Breast epithelium (tissue), 3 donors: ENCODE data around the gene DENND5B.

Experiments
- POLR2A ChIP-seq: fragments of 450-650 bp; IDR thresholded peaks from one replicate; pipeline ENCODE4 v1.6.1; 2016; ENCODE audit warnings: antibody characterized with exemption, mild to moderate bottlenecking, moderate library complexity
- TF ChIP-seq, protein P1 (sequence below), 3 donors: fragments of 450-650 bp; IDR thresholded peaks; one replicate each; pipeline ENCODE4 v1.5.1; 2016 to 2017; ENCODE audit warnings: antibody characterized with exemption in 3 of 3, mild to moderate bottlenecking in 3 of 3, moderate library complexity in 3 of 3

- TF ChIP-seq, protein P1, sequence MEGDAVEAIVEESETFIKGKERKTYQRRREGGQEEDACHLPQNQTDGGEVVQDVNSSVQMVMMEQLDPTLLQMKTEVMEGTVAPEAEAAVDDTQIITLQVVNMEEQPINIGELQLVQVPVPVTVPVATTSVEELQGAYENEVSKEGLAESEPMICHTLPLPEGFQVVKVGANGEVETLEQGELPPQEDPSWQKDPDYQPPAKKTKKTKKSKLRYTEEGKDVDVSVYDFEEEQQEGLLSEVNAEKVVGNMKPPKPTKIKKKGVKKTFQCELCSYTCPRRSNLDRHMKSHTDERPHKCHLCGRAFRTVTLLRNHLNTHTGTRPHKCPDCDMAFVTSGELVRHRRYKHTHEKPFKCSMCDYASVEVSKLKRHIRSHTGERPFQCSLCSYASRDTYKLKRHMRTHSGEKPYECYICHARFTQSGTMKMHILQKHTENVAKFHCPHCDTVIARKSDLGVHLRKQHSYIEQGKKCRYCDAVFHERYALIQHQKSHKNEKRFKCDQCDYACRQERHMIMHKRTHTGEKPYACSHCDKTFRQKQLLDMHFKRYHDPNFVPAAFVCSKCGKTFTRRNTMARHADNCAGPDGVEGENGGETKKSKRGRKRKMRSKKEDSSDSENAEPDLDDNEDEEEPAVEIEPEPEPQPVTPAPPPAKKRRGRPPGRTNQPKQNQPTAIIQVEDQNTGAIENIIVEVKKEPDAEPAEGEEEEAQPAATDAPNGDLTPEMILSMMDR (IDR thresholded peaks at IDR 0.05): no peak
- no peak for TF ChIP-seq POLR2A
Measured at GRCh38 chr12:31498424-31498823, 92.5 kb downstream of the DENND5B start.
